Tracheal epithelial cell (primary cell): Measurements from ENCODE around the gene ZNF208. TPM values are rescaled to one million over a fixed set of nuclear protein-coding genes. Genes with fewer than 3 reads are reported as not detected.

Source experiments
- total RNA-seq: library from RNA; depleted of rRNA; stranded (reverse); fragments of >200 nt; gene quantifications from 2 replicates; pipeline ENCODE4 v1.2.1, GENCODE V29; 2014

ZNF208 gene
- total RNA-seq: 0.48 and 2.6 TPM in 2 replicates

DNA sequence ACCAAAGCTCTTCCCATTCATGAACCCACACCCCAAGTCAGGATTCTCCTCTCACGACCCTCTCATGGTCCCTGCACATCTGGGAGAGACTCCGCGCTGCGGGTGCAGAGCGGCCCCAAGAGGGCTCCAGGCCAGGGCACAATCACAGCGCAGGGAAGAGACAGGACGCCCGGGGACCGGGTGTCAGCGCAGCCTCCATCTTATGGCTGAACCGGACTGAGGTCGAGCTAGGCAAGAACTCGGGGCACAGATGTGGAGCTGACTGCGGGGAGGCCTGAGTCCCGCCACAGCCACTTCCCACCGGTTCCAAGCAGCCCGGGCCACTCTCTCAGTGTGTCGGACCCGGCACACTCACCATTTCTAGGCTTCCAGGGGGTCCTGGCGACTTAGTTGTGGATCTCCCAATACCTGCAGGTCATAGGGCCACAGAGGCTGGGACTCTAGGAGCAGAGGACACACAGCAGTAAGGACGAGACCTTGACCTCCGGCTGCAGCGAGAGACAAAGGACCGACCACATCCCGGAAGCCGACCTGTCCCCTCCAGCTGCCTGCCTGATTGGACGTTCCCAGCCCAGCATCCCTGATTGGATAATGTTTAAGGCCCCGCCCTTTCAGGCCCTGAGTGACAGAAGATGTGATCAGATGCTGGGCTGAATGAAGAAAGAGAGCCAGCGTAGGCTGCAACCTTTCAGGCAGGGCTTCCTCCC lies at the start of gene ZNF208:
TSS of gene ZNF208 (minus strand) at position 507 of the 707 bp plus-strand sequence. CDS start at position 358, 149 bp downstream.

Other genes starting within 250 kb of the ZNF208 start
- 2.1 and 4.6 TPM in 2 replicates for gene ZNF100, start 243.4 kb downstream of the ZNF208 start, total RNA-seq
- gene ZNF43, start 174.8 kb downstream of the ZNF208 start, total RNA-seq: 2.8 and 2.9 TPM in 2 replicates
- gene ZNF257, start 41.5 kb upstream of the ZNF208 start, total RNA-seq: 0.64 and 1.4 TPM in 2 replicates
- gene ZNF676, start 186.0 kb upstream of the ZNF208 start, total RNA-seq: under 0.01 and 0.24 TPM in 2 replicates